ENCODE data around the gene SPOUT1.

DNA sequence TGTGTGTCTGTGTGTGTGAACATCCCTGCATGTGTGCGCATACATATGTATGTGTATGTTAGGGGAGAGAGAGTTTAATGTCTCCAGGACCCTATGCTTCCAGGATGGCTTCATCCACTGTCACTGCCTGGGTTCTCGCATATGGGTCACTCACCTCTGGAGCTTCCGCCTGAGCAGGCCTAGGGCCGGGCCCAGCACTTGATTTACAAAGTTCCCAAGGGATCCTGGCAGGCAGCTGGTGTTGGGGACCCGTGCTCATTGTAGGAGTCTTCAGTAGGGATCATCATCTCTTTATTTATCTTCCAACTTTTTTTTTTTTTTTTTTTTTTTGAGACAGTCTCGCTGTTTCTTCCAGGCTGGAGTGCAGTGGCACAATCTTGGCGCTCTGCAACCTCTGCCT, 29.5 kb downstream of the SPOUT1 start:
- no peak for TF ChIP-seq POLR2A (IDR thresholded peaks at IDR 0.05; ENCODE audit: low read length)
- TF ChIP-seq GATA1 (IDR thresholded peaks at IDR 0.05; ENCODE audit: low read depth, low read length) = no peak
